NCI-H446 treated with DMSO at 0.1 percent for 48 hours (cell line): ENCODE measurements around the gene FOXD1.
"Not testable (repeated sequence)": the region's sequence is repeated elsewhere in the genome, so short reads cannot be mapped to it uniquely, and the experiment has no call there.

Source experiments
- DNase-seq: peaks from one replicate; lab custom pipeline; 2025; lab: John Stamatoyannopoulos, UW

The FOXD1 gene

DNA sequence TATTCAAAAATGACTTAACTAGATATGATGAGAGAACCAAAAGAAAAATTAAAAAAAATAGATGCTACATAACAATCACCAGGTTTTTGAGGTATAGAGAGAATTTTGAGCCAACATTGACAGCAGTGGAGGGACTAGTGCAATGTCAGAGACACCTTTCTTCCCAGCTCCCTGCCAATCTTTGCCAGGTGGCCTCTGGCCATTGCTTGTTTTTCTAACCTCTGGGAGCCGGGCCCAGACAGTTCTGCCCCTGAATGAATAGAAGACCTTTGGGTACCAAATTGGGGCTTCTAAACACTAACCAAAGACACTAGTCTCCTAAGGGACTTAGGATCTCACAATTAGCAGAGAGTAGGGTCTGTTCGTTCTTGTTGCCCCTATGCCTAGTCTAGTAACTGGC is 33.4 kb downstream of the FOXD1 start:
- DNase-seq, result no peak

DNA sequence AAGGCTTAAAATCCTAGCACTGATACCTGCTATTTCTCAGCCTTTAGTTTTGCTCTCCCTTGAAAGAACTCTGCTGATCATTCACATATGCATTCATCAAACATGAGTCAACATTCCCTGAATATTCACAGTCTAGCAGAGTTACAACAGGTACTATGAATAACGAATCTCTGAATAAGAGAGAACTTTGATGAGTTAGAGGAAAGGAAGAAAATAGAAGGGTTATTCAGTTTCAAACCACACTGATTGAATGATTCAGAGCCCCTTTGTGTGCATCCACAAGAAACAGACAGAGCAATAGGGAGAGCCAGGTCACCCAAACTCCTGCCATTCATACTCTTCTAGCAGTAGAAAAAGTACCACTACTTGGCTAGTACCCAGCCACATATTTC is 36.0 kb downstream of the FOXD1 start:
- DNase-seq, result no peak

DNA sequence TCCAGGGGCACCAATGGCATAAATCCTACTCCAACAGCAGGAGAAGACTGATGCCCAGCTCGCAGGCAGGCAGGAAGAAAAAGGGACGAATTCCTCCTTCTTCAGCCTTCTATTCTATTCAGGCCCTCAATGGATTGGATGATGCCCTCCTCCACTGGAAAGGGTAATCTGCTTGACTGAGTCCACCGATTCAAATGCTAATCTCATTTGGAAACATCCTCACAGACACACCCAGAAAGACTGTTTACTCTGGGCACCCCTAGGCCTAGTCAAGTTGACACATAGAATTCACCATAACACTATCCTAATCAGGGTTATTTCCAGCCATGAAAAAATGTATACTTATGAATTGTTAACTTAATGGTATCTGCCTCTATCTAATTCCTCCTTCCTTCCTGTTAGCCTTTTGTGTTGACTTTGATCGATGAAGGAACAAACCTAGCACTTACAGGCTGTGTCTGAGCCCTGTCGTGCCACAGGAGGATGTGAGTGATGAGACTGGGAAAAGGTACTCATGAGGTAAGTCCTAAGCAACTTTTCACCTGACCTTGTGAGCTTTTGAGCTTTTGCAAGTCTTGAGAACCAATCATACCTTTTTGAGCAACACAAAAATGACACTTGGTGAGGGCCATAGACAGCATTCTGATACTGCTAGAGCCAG is 36.5 kb downstream of the FOXD1 start:
- no peak for DNase-seq

DNA sequence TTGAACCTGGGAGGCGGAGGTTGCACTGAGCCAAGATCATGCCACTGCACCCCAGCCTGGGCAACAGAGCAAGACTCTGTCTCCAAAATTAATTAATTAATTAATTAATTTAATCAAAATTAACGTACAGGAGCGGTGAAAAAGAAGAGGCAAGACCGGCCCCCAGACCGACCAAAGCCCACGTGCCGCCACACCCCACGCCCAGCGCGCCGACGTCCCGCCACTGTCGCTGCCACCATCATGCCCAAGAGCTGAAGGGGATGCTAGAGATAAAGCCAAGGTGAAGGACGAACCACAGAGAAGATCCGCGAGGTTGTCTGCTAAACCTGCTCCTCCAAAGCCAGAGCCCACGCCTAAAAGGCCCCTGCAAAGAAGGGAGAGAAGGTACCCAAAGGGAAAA is 38.6 kb downstream of the FOXD1 start:
- DNase-seq, result not testable (repeated sequence)

DNA sequence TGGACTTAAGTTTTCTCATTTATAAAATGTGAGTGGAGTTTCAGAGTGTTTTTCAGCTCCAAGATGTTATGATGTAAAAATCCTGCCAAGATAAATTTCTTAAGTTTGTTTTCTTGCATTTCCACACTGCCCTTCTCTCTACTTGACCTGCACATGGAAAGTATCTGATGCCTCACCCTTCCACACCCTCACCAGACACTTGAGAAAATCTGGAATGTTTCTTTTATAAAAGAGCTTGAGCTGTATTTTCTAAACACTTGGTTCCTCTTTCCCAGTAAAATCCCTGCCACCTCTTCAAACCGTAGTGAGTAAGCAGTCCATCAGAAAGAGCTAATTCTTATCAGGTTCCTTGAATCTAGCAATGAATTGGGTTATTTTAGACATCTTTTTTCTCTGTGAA is 42.9 kb downstream of the FOXD1 start:
- no peak for DNase-seq

DNA sequence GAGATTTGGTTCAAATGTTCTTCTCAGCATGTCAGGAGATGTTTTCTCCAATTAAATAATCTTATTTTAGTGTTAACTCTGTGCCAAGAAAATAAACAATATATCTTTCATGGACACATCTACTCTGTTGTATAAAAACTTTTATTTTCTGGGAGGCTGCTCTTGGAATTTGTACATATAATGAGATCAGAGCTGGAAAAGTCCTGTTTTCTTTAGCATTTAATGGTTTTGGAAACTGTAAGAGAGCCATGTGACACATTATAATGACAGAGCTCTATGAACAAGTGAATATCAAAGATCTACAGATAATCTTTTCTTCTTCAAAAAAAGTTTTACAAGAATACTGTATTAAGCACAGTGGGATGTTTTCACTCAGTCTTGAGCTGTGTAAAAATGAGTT is 48.8 kb downstream of the FOXD1 start:
- no peak for DNase-seq
